ENCODE measurements around the gene RABGEF1.
"Not testable (repeated sequence)": the region's sequence is repeated elsewhere in the genome, so short reads cannot be mapped to it uniquely, and the experiment has no call there.

Gene RABGEF1

GRCh38 chr7:66735850-66736249, 4.7 kb upstream of the RABGEF1 start:
- DNase-seq: no peak

- DNase-seq: no peak
Observed at GRCh38 chr7:66736892-66737291, 3.6 kb upstream of the RABGEF1 start.

DNA sequence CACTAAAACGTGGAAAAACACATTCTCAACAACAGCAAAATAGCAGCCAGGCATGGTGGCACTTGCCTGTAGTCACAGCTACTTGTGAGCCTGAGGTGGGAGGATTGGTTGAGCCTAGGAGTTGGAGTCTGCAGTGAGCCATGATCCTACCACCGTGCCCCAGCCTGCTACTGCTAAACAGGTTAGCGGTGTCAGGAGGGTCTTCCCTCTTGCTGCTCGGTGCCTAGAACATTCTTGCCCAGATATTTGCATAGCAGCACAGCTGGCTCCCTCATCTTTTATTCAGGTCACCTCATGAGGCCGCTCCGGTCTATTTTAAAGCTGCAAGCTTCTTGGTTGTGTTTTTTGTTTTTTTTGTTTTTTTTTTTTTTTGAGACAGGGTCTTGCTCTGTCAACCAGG, 2.9 kb upstream of the RABGEF1 start:
- DNase-seq: no peak

DNA sequence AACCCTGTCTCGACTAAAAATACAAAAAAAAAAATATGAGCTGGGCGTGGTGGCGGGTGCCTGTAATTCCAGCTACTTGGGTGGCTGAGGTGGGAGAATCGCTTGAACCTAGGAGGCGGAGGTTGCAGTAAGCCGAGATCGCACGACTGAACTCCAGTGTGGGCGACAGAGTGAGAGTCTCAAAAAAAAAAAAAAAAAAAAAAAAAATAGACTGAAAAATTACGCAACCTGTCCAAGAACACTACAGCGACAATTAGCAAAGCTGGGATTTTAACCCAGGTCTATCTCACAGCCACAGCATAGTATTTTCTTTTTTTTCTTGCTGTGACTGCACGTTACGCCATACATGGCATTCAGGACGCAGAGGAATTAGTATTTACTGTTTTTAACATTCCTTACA, 1.1 kb upstream of the RABGEF1 start:
- no peak for DNase-seq

DNA sequence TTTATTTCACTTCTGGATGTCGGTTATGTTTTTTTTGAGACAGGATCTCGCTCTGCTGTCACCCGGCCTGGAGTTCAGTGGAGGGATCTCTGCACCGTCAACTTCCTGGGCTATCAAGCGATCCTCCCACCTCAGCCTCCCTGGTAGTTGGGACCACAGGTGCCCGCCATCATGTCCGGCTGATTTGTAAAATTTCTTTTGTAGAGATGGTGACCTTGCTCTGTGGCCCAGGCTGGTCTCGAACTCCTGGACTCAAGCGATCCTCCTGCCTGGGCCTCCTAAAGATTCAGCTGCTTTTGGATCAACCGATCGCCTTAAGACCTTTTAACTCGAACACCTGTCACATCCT, 606 bp upstream of the RABGEF1 start:
- DNase-seq: no peak

DNA sequence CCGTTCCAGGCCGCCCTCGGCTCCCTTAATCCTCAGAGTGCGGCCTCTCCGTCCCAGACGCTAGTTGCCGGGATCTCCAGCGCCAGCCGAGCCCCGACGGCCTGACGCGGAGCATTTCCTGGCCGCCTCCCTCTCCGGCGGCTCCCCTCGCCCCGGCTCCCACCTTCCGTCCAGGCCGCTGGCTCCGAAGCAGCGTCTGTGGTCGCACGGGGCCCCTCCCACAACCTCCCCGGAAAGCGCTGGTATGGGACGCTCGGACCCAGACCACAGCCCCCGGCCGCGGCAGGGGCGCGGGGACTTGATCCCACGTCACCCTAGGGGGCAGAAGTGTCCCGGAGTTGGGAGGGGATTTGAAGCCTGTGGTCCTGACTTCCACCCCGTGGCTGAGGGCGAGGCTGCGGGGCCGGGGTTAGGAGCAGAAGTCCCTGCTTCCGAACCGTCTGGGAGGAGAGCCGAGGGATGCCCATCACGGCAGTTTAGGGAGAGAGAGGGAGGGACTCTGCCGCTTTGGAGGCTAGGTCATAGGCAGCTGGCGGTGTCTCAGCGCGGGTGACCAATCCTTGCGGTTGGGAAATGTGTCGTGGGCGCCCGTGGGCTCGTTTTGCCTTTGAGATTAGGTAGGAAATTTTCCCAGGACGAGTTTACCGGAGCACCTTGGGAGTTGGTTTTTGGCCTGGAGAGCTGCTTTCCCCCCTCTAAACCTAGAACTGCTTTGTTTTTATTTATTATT, 612 bp downstream of the RABGEF1 start:
- peak; percentile 31 for DNase-seq

- DNase-seq: no peak
Observed at GRCh38 chr7:66741710-66742049, 1.1 kb downstream of the RABGEF1 start.

DNA sequence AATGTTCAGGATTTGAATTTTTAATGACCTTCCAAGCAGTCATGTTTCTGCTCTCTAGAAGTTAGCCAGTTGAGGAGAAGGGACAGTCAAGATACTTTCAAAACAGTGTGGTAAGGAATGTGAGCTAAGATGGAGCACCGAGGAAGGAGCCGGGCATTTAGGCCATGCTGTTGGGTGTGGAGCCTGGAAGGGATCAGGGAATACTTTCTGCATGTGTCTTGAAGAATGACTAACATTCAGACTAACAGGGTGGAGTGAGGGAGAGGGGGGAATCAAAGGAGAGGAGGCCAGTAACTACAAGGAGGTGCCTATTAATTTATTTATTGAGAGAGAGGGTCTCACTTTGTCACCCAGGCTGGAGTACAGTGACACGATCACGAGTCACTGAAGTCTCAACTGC, 1.8 kb downstream of the RABGEF1 start:
- DNase-seq: not testable (repeated sequence)

DNA sequence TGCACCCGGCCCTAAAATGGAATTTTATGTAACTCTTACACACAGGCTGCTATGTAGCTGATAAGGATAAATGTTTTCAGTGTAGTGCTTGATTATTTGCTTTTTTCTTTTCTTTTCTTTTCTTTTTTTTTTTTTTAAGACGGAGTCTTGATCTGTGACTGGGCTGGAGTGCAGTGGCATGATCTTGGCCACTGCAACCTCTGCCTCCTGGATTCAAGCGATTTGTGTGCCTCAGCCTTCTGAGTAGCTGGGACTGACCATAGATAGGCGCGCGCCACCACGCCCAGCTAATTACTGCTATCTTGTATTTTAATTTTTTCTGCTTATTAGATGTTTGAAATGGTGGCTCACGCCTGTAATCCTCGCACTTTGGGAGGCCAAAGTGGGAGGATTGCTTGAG, 3.4 kb downstream of the RABGEF1 start:
- DNase-seq: no peak

DNA sequence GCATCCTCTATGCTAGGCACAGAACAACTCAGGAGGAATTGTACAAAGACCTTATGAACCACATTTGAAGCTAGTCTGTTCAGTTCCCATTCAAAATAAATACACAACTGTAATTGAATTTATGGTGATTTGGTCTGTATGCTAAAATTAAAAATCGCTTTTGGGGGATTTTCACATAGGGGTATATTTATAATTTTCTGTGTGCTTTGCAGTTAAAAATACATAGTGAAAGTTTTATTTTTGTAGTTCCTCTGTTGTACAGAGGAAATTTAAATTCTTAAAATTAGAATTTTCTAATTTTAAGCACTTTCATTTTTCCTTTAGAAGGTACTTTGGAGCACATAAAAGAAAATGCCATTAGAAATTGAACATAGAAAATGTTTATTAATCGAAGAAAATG, 6.9 kb downstream of the RABGEF1 start:
- DNase-seq: no peak

GRCh38 chr7:66747881-66748511, 7.5 kb downstream of the RABGEF1 start:
- DNase-seq: no peak

- DNase-seq: no peak
Observed at GRCh38 chr7:66748791-66749190, 8.3 kb downstream of the RABGEF1 start.

DNA sequence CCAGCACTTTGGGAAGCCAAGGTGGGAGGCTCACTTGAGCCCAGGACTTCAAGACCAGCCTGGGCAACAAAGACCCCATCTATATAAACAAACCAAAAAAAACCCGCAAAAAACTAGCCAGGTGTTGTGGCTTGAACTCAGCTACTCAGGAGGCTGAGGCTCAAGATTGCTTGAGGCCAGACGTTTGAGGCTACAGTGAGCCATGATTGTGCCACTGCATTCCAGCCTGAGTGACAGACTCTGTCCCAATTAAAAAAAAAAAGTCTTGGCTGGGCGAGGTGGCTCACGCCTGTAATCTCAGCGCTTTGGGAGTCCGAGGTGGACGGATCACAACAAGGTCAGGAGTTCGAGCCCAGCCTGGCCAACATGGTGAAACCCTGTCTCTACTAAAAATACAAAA, 11.4 kb downstream of the RABGEF1 start:
- no peak for DNase-seq

DNA sequence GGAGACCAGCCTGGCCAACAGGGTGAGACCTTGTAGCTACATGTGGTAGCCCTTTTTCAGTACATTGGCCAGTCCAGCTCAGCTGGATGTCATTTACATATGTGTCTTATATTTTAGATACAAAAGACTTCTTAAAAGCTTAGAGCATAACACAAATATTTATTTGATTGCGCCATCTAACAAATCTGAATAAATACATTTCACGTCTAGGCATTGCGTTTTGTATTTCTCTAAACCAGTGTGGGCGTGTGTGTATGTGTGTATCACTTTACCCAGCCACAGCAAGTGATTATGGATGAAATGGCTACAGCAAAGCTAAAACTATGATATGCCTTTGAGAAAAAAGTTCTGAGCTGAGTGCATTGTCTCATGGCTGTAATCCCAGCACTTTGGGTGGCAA, 14.0 kb downstream of the RABGEF1 start:
- no peak for DNase-seq

DNA sequence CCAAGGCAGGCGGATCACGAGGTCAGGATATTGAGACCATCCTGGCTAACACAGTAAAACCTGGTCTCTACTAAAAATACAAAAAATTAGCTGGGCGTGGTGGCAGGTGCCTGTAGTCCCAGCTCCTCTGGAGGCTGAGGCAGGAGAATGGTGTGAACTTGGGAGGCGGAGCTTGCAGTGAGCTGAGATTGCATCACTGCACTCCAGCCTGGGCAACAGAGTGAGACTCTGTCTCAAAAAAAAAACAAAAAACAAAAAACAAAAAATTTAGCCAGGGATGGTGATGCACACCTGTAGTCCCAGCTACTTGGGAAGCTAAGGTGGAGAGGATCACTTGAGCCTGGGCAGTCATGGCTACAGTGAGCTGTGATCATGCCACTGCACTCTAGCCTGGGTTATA, 14.5 kb downstream of the RABGEF1 start:
- not testable (repeated sequence) for DNase-seq

GRCh38 chr7:66756227-66756626, 15.7 kb downstream of the RABGEF1 start:
- DNase-seq: not testable (repeated sequence)

GRCh38 chr7:66756889-66757288, 16.4 kb downstream of the RABGEF1 start:
- no peak for DNase-seq

DNA sequence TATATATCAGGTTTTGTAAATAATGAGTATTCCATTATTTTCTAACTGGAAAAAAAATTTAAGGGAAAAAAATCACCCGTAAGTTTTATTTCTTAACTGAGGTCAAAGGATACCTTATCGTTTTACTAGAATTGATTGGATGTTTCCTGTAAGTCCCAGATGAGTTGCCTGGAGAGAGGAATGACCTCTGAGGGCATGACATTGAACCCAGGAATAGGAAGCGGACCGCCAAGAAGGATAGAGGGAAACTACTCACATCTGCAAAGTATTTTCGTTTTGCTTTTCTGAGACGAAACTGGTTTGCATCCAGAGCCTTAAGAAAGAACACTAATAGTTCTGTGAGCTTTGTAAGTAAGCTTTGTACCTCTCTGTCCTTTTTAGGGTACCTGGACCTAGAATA, 17.4 kb downstream of the RABGEF1 start:
- DNase-seq: no peak

- DNase-seq: no peak
Observed at GRCh38 chr7:66758950-66759628, 18.6 kb downstream of the RABGEF1 start.

DNA sequence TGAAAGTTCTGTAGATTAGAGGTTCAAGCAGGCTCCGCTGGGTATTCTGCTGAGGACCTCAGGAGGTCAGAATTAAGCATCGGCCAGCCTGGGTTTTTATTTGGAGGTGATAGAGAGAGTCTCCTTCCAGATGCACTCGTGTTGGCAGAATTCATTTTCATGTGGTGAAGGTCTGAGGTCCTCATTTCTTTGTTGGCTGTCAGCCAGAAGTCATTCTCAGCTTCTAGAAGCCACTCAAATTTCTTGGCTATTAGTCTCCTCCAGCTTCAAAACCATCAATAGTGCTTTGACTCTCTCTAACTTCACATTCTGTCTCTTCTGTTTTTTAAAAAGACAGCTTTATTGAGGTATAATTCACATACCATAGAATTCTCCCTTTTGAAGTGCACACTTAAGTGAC, 22.6 kb downstream of the RABGEF1 start:
- DNase-seq: not testable (repeated sequence)

GRCh38 chr7:66763633-66764355, 23.3 kb downstream of the RABGEF1 start:
- DNase-seq: not testable (repeated sequence)

DNA sequence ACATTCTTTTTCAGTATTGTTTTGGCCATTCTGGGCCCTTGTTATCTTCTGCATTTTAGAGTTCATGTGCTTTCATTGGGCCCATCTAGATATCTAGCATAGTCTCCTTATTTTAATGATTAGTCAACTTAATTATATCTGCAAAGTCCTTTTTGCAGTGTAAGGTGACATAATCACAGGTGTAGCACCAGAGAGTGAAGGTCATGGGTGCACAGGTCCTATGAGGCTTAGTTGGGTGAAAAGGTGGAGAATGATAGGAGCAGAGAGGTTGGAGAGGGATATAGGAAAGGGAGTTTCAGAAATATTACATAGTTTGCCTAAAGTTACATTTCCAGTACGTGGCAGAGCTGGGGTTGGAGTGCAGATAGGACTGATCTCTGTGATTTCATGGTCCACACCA, 24.4 kb downstream of the RABGEF1 start:
- DNase-seq: not testable (repeated sequence)

GRCh38 chr7:66765322-66766025, 24.9 kb downstream of the RABGEF1 start:
- DNase-seq: not testable (repeated sequence)
